8988T (cell line): ENCODE results near the gene SUPT20HL1.
"Not testable (repeated sequence)": the region's sequence is repeated elsewhere in the genome, so short reads cannot be mapped to it uniquely, and the experiment has no call there.

Experiments used
- DNase-seq: peaks from one replicate; pipeline ENCODE4 v3.0.0; 2011

Gene SUPT20HL1

DNA sequence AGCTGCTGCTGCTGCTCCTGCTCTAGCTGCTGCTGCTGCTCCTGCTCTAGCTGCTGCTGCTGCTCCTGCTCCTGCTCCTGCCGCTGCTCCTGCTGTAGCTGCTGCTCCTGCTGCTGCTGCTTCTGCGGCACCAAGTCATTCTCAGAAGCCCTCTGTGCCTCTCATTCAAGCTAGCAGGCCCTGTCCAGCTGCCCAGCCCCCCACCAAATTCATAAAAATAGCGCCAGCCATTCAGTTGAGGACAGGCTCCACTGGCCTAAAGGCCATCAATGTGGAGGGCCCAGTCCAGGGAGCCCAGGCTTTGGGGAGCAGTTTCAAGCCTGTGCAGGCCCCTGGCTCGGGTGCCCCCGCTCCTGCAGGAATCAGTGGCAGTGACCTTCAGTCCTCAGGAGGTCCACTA is 3.9 kb downstream of the SUPT20HL1 start:
- no peak for DNase-seq

DNA sequence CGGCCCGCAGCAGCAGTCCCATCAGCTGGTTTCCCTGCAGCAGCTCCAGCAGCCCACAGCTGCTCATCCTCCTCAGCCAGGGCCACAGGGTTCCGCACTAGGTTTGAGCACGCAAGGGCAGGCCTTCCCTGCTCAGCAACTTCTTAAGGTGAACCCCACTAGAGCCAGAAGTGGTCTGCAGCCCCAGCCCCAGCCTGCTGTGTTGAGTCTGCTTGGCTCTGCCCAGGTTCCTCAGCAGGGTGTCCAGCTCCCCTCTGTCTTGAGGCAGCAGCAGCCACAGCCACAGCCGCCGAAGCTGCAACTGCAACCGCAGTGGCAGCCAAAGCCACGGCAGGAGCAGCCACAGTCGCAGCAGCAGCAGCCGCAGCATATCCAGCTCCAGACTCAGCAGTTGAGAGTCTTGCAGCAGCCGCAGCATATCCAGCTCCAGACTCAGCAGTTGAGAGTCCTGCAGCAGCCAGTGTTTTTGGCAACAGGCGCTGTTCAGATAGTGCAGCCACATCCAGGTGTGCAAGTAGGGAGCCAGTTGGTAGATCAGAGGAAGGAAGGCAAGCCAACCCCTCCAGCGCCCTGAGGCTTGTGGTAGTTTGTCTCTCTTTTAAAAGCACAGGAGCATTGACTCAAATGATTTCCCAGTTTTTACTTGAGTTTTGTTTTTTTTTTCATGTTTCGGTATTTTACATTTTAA is 4.6 kb downstream of the SUPT20HL1 start:
- DNase-seq: no peak

DNA sequence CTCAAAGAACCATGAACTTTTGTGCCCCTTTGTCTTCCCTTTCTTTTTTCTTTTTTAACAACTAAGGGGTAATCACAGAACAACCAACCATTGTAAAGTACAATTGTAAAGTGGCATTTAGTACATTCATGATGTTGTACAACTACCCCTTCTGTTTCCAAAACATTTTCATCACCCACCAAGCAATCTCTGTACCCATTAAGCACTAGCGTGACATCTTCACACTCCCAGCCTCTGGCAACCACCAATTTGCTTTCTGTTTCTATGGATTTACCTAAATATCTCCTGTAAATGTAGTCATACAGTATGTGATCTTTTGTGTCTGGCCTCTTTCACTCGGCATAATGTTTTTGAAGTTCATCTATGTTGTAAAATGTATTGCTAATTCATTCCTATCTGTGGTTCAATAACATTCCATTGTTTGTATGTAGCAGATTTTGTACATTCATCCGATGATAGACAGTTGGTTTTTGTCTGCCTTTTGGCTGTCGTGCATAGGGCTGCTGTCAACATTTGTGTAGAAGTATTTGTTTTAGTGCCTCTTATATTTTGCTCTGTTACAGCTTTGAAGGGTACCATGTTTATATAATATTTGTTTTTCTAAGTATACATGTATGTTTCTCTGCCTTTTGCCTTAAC is 6.4 kb downstream of the SUPT20HL1 start:
- DNase-seq: not testable (repeated sequence)

DNA sequence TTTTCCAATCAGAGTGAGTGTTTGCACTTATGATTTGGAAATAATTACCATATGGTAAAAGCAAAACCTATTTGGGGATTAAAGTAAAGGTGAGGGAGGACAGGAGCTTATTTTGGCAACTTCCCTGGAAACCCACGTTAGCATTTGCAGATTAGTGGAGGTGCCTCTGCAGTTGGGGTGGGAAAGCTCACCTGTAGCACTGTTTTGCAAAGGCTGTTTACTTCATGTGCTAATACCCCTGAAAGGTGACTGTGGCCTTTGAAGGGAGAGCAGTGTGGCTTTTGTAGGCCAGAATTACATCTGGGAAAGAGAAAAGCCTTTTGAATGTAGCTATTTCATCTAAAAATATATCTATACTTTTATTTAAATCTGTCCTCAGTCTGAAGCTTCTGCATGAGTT is 9.4 kb downstream of the SUPT20HL1 start:
- no peak for DNase-seq

DNA sequence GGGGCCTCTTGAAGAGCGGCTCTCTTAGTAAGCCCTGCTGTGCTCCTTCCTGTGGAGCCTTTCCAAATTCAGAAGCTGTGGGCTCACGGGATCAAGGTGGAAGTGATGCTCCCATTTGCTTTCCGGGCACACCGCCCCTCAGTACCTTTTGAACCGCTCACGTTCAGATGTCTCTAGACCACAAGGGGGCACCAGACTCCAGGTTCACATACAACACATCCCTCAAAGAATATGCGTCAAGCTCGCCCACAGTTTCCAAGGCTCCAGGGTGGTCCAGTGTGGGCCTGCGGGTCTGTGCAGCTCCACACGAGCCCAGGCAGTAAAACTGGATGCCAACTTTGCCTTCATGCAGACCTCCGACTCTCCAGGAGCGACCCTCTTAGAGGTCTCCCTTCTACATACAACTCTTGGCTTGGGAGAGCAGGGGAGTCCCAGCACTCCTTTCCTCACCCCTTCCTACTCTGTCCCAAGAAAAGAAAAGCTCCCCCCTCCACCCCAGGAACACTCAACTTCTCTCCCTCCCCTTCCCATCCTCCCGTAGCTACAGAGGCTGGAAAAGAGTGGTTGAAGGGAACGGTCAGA is 11.0 kb downstream of the SUPT20HL1 start:
- DNase-seq: peak; percentile 49

DNA sequence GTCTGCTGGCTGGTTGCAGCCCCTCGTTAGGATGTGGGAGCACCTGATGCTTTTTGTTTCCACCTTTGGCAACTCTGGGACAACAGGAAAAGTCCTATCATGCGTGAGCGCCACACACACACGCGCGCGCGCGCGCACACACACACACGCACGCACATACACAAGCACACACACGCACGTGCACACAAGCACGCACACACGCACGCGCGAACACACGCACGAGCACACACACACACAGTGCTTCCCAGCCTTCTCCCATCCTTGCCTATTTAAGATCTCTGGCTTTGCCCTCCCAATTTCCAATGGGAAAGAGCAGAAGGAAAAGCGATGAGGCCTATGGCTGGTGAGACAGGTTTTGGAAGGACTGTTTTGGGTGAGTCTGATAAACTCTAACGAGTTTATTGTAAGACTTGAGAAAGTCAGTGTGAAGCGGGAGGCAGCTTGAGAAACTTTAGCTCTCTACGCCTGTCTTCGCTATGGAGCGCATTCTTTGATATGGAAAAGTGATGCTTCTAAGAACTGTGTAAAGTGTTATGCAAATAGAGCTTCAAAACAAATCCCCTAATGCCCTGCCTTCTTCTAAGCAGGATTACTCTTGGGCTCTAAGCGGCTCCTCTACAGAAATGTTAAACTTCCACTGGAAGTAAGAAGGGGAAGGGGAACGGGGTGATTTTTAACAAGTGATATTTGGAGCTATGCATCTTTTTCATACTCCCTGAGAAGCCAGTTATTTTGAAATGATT is 11.8 kb downstream of the SUPT20HL1 start:
- no peak for DNase-seq

DNA sequence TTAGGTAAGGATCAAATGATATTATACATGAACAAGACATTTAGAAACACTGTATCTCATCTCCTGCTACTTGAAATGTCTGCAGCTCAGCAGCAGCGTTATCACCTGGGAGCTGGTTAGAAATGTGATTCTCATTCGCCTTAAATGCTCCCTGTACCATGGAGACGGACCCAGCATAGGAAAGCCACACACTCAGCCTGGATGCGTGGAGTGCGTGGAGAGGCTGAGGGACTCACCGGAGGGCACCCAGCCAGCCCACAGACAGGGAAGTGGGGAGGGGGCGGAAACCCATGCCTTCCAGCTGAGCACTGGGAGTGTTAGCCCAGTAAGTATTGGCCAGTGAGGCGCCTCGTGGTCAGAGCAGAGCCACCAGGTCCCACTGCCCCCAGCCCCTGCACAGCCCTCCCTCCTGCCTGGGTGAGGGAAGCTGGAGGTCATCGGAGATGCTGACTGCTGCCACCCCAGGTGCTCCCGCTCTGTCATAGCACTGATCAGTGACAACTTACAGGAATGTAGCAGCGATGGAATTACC is 15.2 kb downstream of the SUPT20HL1 start:
- no peak for DNase-seq

DNA sequence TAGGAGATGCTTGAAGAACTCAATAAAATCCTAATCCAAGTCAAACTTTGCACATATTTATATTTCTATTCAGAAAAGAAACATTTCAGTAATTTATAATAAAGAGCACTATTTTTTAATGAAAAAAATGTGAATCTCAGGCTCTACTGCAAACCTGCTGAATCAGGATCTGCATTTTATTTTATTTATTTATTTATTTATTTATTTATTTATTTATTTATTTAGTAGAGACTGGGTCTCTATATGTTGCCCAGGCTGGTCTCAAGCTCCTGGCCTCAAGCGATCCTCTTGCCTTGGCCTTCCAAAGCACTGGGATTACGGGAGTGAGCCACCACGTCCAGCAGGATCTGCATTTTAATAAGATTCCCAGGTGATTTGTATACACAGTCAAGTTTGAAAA is 16.0 kb downstream of the SUPT20HL1 start:
- no peak for DNase-seq

DNA sequence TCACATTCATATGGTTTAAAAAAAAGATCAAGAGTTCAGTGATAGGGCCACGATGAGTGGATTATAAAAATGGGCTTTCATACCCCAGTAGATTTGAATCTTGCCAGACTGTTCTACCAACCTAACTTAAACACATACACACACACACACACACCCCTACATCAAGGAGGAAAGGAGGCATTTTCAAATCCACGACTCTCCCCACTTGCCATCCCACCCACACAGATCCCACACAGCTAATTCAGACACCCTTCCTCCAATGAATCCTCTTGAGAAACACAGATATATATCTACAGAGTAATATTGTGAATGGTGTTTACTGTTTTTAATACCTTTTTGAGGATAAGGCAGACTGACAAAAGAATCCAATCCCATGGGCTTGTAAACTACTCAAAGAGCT is 16.8 kb downstream of the SUPT20HL1 start:
- no peak for DNase-seq

DNA sequence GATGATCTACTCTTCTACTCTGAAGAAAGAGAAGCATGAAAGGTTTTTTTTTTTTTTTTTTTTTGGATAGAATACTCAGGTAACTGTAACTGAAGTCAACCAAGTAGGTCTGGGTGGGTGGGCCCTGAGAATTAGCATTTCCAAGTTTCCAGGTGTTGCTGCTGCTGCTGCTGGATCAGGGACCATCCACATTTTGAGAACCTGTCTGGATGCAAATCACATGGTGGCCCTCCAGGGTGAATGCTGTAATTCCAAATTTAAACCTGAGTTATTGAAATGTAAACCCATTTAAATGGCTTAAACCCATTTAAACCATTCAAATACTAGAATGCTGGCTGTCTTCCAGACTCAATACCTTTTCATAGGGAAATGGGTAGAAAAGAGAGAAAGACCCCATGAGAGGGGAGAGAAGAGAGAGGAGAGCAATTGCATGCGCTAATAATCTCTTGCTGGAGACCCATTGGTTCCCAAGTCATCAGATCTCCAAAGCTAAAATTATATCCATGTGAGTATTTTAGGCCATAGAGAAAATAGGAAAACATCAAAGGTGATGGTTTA is 17.6 kb downstream of the SUPT20HL1 start:
- DNase-seq: no peak

DNA sequence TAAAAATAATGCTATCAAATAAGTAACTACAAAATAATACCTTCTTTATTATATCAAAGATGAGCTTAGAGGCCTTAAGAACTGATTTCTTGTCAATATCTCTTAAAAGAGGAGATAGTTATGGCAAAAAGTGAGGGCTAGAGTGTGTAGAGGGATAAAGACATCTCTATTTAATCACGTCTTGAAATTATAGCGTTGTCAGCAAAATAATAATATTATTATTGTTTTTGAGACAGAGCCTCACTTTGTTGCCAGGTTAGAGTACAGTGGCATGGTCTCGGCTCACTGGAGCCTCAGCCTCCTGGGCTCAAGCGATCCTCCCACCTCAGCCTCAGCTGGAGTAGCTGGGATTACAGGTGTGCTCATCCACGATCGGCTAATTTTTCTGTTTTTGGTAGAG is 18.3 kb downstream of the SUPT20HL1 start:
- no peak for DNase-seq

DNA sequence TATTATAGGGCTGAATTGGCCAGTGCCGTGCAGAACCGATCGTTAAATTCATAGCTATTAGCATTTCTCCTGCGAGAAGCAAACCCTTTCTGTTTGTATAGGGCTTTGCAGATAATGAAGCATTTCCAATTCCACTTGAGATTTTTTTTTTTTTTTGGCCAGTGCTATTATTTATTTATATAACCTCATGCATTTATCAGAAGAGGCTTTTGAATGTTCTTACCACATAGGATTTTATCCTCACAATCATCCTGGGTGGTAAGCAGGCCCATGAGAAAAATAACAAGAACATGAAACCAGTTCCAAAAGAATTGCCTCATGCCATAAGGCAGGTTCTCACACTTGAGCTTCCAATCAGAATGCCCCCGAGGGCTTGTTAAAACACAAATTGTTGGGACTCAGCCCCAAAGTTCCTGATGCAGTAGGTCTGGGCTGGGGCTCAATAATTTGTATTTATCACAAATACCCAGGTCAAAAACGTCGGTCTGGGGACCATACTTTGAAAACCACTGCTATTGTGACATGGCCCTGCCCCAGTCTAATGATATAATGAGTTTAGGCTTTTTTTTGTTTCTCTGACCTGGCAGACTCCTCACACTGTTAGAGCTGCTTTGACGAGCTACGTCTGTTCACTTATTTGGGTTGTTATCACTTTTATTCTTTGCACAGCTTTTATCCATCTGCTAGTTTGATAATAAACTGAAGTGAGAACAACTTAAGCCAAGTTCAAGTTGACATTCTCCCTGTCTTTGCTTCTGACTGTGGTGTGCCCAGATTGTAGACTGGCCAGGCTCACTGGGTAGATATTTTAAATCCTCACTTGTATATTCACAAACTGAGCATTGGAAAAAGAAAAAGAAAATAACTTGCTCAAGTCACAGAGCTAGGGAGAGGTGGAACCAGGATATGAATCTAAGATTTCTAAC is 20.1 kb downstream of the SUPT20HL1 start:
- DNase-seq: no peak

DNA sequence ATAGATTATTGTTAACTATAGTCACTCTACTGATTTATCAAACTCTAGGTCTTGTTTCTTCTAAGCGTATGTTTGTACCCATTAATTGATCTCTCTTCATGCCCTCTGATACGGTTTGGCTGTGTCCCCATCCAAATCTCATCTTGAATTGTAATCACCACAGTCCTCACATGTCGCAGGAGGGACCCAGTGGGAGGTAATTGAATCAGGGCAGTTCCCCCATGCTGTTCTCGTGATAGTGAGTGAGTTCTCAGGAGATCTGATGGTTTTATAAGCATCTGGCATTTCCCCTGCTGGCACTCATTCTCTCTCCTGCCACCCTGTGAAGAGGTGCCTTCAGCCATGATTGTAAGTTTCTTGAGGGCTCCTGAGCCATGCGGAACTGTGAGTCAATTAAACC is 21.9 kb downstream of the SUPT20HL1 start:
- not testable (repeated sequence) for DNase-seq

DNA sequence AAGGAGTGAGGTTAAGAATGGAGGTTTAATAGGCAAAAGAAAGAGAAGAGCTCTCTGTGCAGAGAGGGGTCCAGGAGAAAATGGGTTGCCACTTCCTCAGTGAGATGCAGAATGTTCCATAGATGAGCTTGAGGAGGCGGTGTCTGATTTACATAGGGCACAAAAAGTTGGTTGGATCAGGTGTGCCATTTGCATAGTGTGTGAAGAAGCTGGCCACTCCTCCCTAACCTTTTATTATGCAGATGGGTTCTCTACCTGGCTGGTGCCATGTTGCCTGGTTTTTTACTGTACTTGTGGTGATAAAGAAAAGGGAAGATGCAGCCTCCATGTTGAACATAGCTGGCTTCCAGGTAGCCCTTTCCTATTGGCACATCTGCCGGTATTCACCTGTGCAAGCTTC is 27.3 kb downstream of the SUPT20HL1 start:
- no peak for DNase-seq

DNA sequence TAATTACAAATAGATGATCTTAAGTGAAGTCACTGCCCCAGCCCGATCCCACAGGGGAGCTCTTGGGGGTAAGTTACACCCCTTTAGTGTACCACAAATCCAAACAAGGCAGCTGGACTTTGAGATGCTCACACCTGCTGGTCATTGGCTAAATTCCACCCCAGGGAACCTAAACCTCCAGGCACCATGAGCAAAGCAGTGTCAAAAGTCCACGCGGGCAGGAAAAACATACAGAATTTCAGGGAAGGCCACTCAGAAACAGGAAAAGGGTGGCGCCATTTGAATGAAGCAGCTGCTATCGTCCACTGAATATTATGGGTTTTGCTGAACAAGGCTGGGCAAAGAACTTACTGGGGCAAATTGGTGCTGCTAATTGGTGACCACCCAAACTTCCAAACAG is 30.9 kb downstream of the SUPT20HL1 start:
- DNase-seq: no peak

DNA sequence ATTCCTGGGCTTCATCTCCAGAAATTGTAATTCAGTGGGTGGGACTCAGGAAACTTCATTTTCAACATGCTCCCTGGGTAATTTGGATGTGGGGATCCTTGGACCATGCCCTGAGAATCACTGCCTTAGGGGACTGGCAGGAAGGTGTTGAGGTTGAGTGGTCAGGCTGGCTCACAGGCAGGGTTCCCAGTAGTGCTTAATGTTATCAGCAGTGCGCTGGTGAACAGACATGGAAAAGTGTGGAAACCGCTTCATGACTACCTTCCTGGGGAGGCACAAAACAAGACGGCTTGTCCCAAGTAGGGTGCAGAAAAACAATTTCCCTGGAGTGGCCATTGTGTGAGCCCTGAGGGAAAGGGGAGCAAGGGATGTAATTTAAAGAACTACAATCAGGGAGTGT is 31.4 kb downstream of the SUPT20HL1 start:
- no peak for DNase-seq

DNA sequence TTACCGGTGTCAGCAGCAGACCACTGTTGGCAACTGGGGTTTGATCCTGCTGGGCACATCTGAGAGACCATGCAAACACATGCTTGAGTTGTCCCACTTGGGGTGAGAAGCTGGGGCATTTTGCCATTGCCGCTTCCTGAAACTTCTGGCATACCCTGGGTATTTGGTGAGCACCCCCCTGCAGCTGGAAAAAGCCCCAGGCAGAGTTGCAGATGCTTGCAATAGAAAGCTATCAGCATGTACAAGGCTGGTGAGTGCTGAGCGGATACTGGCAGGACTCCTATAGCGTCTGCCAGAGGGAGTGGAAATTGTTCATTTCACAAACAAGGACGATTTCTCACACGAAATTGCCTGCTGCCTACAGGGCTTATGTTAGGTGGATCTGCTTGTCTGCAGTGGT is 32.3 kb downstream of the SUPT20HL1 start:
- DNase-seq: no peak

DNA sequence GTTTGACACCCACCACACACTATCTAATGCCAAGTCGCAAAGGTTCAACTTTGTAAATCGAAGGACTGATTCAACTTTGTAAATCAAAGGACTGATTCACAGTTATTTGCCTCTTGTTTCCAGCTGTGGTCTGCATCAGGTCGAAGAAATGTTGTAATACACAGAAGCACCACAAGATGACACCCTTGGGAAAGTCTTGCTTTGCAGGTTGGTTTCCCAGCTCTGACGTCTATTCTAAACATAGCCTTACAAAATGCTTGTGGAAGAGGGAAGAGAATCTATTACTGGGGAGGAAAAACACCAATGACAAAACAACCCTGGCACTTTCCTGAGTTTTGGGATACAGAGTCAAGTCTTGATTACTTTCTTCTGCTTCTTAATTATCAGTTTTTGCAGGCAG is 35.3 kb downstream of the SUPT20HL1 start:
- DNase-seq: peak; percentile 41

DNA sequence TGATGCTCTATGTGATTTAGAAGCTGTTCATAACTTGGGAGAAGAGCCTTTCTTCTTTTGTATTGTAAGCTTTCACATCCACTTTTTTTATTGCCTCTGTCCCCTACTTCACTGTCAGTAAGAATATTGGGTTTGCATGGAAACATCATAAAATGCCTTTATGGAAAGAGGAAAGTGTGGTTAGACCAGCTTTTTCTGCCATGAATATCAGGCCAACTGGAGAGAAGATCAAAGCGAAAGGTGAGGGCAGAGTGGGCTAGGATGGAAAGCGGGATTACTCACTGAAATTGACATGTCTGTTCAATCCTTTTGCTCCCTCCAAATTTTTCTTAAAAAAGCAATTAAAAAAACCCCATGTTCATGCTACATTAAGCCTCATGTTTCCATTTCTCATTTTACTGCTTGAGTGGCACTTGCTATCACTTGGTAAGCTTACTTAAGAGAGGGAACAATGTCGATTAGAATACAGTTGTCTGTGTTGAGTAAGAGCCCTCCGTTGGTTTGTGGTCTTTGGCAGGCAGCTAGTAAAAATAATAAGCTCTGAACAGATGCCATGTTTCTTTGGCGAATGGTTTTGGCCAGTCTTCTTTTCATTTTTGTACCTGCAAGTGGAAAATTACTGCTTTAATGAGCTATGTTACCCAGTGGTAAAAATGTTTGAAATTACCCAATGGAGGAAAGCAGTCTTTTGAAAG is 35.9 kb downstream of the SUPT20HL1 start:
- no peak for DNase-seq

DNA sequence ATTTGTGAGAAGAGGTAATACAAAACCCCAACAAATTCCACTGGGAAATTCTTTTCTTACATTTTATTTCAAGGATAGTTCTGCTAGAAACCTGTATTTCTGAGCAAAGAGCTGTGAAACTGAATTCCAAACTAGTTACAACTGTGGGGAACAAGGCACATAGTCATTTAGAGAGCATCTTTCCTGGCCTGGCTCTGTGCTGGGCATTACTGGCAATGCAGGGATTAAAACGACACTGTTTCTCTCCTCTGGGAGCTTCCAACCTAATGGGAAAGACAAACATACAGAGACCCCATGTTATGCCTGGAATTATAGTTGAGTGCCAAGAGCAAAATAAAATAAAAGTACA is 36.5 kb downstream of the SUPT20HL1 start:
- DNase-seq: no peak

DNA sequence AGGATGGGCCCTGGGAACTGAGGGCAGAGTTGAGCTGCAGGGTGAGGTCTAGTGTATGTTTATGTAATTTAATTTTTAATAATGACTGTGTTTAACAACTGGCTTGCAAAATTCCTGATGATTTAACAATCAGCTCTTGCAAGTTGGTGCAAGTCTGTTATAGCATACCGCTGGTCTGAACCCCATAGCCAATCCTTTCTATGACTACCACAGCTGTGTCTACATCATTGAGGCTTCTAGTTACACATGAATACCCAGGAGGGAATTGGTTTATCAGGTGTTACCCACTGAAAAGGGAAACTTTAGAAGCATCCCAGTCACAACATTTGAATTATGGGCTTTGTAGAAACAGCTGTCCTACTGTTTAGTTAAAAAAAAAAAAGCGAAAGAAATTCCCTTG is 38.3 kb downstream of the SUPT20HL1 start:
- no peak for DNase-seq

DNA sequence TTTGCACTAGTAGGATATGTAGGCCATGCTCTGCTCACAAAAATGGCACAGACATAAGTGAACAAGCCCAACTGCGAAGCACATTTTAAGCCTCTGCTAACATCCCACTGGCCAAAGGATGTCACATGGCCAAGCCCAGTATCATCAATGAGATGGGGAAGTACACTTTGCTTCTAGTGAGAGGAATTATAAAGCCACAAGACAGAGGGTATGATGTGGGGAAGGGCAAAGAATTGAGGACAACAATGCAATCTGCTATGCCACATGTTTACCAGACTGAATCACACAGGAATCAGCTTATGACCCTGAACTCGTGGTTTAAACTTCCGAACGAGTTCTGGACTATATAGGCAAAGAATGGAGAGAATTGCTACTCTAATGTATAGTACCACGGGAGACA is 39.1 kb downstream of the SUPT20HL1 start:
- no peak for DNase-seq
